NT2/D1 (cell line): ENCODE data around the gene CNN2.

ENCODE experiments used
- DNase-seq: peaks from one replicate; pipeline ENCODE4 v3.0.0-alpha.2; 2011; ENCODE audit warnings: low read depth, low spot score
- H3K27me3 ChIP-seq: 2 replicates; pipeline ENCODE4 v1.6.0; 2011; ENCODE audit warnings: mild to moderate bottlenecking; ENCODE audit not compliant: insufficient read length, insufficient read depth
- H3K36me3 ChIP-seq: 2 replicates; pipeline ENCODE4 v1.6.1; 2011; ENCODE audit warnings: mild to moderate bottlenecking, low read length, mixed read lengths; ENCODE audit not compliant: insufficient read depth, insufficient read length
- H3K4me1 ChIP-seq: 2 replicates; pipeline ENCODE4 v1.5.1; 2011; ENCODE audit not compliant: insufficient read depth, insufficient read length
- H3K4me3 ChIP-seq: 2 replicates; pipeline ENCODE4 v1.5.1; 2011; ENCODE audit warnings: low read depth; ENCODE audit not compliant: insufficient read length
- H3K9ac ChIP-seq: 2 replicates; pipeline ENCODE4 v1.6.0; 2011; ENCODE audit warnings: low read depth; ENCODE audit not compliant: insufficient read length
- H3K9me3 ChIP-seq: 2 replicates; pipeline ENCODE4 v1.5.1; 2011; ENCODE audit warnings: mild to moderate bottlenecking, low read length; ENCODE audit not compliant: insufficient read depth
- SUZ12 ChIP-seq: IDR thresholded peaks from 2 replicates; pipeline ENCODE4 v1.6.1; 2011; ENCODE audit not compliant: insufficient read length, insufficient read depth; ENCODE audit errors: extremely low read depth
- YY1 ChIP-seq: IDR thresholded peaks from 2 replicates; pipeline ENCODE4 v1.6.1; 2011; ENCODE audit not compliant: insufficient read length, insufficient read depth
- ZNF274 ChIP-seq: IDR thresholded peaks from 2 replicates; pipeline ENCODE4 v1.6.1; 2011; ENCODE audit warnings: mild to moderate bottlenecking, low read depth, low read length

Gene CNN2

GRCh38 chr19:1039646-1040475 is 13.5 kb downstream of the CNN2 start, which contains the start of gene ABCA7:
ABCA7 (plus strand) TSS chr19:1040107; CDS start chr19:1041362, 1,255 bp downstream.
- Histone ChIP-seq H3K9me3 (no peaks in the 10 kb centered on the region), H3K36me3 (peaks cover 47% of the 10 kb centered on the region), H3K4me3 (peak within 1 kb of the TSS; percentile 89), H3K27me3 (no peaks in the 10 kb centered on the region), H3K9ac (peak within 1 kb of the TSS; percentile 93), H3K4me1 (peaks cover 22% of the 10 kb centered on the region)
- peak; percentile 98 for DNase-seq
- TF ChIP-seq YY1 (no peak), ZNF274 (no peak), SUZ12 (no peak)

- peak; percentile 92 for DNase-seq
- Histone ChIP-seq H3K4me3 (peak overlapping the region; percentile 89), H3K9me3 (no peaks in the 10 kb centered on the region; the same call in 1 of the 2 replicates), H3K36me3 (peaks cover 41% of the 10 kb centered on the region), H3K4me1 (peaks cover 22% of the 10 kb centered on the region), H3K9ac (peak overlapping the region; percentile 93), H3K27me3 (no peaks in the 10 kb centered on the region)
- TF ChIP-seq YY1 = no peak
- no peak for TF ChIP-seq SUZ12
- TF ChIP-seq ZNF274 = no peak
Measured at GRCh38 chr19:1040476-1041271, 14.3 kb downstream of the CNN2 start.

- TF ChIP-seq YY1 (no peak), ZNF274 (no peak), SUZ12 (no peak)
- peaks cover 22% of the 10 kb centered on the region for H3K4me1 ChIP-seq
- DNase-seq = no peak
- H3K4me3 ChIP-seq = peak overlapping the region; percentile 89
- no peaks in the 10 kb centered on the region for H3K27me3 ChIP-seq
- H3K9ac ChIP-seq = peak overlapping the region; percentile 23
- H3K9me3 ChIP-seq = no peaks in the 10 kb centered on the region; the same call in 1 of the 2 replicates
- H3K36me3 ChIP-seq = peaks cover 35% of the 10 kb centered on the region
Measured at GRCh38 chr19:1041272-1041834, 14.9 kb downstream of the CNN2 start.

- Histone ChIP-seq H3K9ac (no peak overlapping the region), H3K4me3 (no peak overlapping the region), H3K27me3 (no peaks in the 10 kb centered on the region), H3K9me3 (no peaks in the 10 kb centered on the region; the same call in 1 of the 2 replicates), H3K4me1 (peaks cover 22% of the 10 kb centered on the region), H3K36me3 (peaks cover 29% of the 10 kb centered on the region)
- no peak for DNase-seq
- no peak for TF ChIP-seq ZNF274
- TF ChIP-seq YY1 = no peak
- no peak for TF ChIP-seq SUZ12
Measured at GRCh38 chr19:1041835-1042685, 15.7 kb downstream of the CNN2 start.

- Histone ChIP-seq H3K27me3 (no peaks in the 10 kb centered on the region), H3K9me3 (no peaks in the 10 kb centered on the region; the same call in 1 of the 2 replicates), H3K4me3 (no peak overlapping the region), H3K36me3 (peaks cover 23% of the 10 kb centered on the region), H3K4me1 (peaks cover 20% of the 10 kb centered on the region), H3K9ac (no peak overlapping the region)
- DNase-seq = no peak
- no peak for TF ChIP-seq SUZ12
- no peak for TF ChIP-seq YY1
- no peak for TF ChIP-seq ZNF274
Measured at GRCh38 chr19:1042689-1043511, 16.5 kb downstream of the CNN2 start.

GRCh38 chr19:1045247-1045603 is 18.8 kb downstream of the CNN2 start:
- Histone ChIP-seq H3K4me3 (no peak overlapping the region), H3K9me3 (no peaks in the 10 kb centered on the region; the same call in 1 of the 2 replicates), H3K27me3 (no peaks in the 10 kb centered on the region), H3K9ac (no peak overlapping the region), H3K4me1 (peaks cover 14% of the 10 kb centered on the region), H3K36me3 (peaks cover 8% of the 10 kb centered on the region)
- TF ChIP-seq YY1 (no peak), SUZ12 (no peak), ZNF274 (no peak)
- DNase-seq = no peak
